ENCODE data around the gene MIA3.
"Not testable (repeated sequence)": the region's sequence is repeated elsewhere in the genome, so short reads cannot be mapped to it uniquely, and the experiment has no call there.

Gene MIA3

GRCh38 chr1:222656391-222657155 is 38.7 kb downstream of the MIA3 start:
- DNase-seq (ENCODE audit: low read depth in 3 of 3, low spot score in 1 of 3): no peak

- DNase-seq (ENCODE audit: low read depth in 3 of 3, low spot score in 1 of 3): no peak
Measured at GRCh38 chr1:222657899-222658298, 40.0 kb downstream of the MIA3 start.

- no peak for DNase-seq (ENCODE audit: low read depth in 3 of 3, low spot score in 1 of 3)
Measured at GRCh38 chr1:222663431-222663934, 45.6 kb downstream of the MIA3 start.

GRCh38 chr1:222665964-222666363 is 48.1 kb downstream of the MIA3 start:
- no peak for DNase-seq (ENCODE audit: low read depth in 3 of 3, low spot score in 1 of 3)

GRCh38 chr1:222668184-222668583 is 50.3 kb downstream of the MIA3 start:
- not testable (repeated sequence) for DNase-seq (ENCODE audit: low read depth in 3 of 3, low spot score in 1 of 3)

GRCh38 chr1:222669107-222669506 is 51.2 kb downstream of the MIA3 start:
- not testable (repeated sequence) for DNase-seq (ENCODE audit: low read depth in 3 of 3, low spot score in 1 of 3)

GRCh38 chr1:222670110-222670509 is 52.2 kb downstream of the MIA3 start:
- DNase-seq (ENCODE audit: low read depth in 3 of 3, low spot score in 1 of 3): no peak

GRCh38 chr1:222680080-222680479 is 62.2 kb downstream of the MIA3 start:
- no peak for DNase-seq (ENCODE audit: low read depth in 3 of 3, low spot score in 1 of 3)

- DNase-seq (ENCODE audit: low read depth in 3 of 3, low spot score in 1 of 3): no peak
Measured at GRCh38 chr1:222691016-222691415, 73.1 kb downstream of the MIA3 start.

- DNase-seq (ENCODE audit: low read depth in 3 of 3, low spot score in 1 of 3): no peak
Measured at GRCh38 chr1:222694927-222695326, 77.0 kb downstream of the MIA3 start.

GRCh38 chr1:222696741-222697140 is 78.8 kb downstream of the MIA3 start:
- DNase-seq (ENCODE audit: low read depth in 3 of 3, low spot score in 1 of 3): no peak

GRCh38 chr1:222697203-222697602 is 79.3 kb downstream of the MIA3 start:
- DNase-seq (ENCODE audit: low read depth in 3 of 3, low spot score in 1 of 3): no peak

- no peak for DNase-seq (ENCODE audit: low read depth in 3 of 3, low spot score in 1 of 3)
Measured at GRCh38 chr1:222697826-222698225, 79.9 kb downstream of the MIA3 start.

GRCh38 chr1:222702210-222702609 is 84.3 kb downstream of the MIA3 start:
- DNase-seq (ENCODE audit: low read depth in 3 of 3, low spot score in 1 of 3): no peak

- no peak for DNase-seq (ENCODE audit: low read depth in 3 of 3, low spot score in 1 of 3)
Measured at GRCh38 chr1:222704260-222704659, 86.4 kb downstream of the MIA3 start.

GRCh38 chr1:222706815-222707214 is 88.9 kb downstream of the MIA3 start:
- DNase-seq (ENCODE audit: low read depth in 3 of 3, low spot score in 1 of 3): no peak

- no peak for DNase-seq (ENCODE audit: low read depth in 3 of 3, low spot score in 1 of 3)
Measured at GRCh38 chr1:222709700-222710153, 91.8 kb downstream of the MIA3 start.

GRCh38 chr1:222711319-222712252 is 93.7 kb downstream of the MIA3 start:
- peak in 2 of 3 donors; percentile 22 to 40 for DNase-seq (ENCODE audit: low read depth in 3 of 3, low spot score in 1 of 3)

- peak; percentile 86 to 99 (median 89) for DNase-seq (ENCODE audit: low read depth in 3 of 3, low spot score in 1 of 3)
Measured at GRCh38 chr1:222712253-222713090, 94.6 kb downstream of the MIA3 start, which contains the start of the genes AIDA and BROX. Gene AIDA (minus strand): TSS chr1:222712491. CDS start chr1:222712317, 174 bp downstream. Gene BROX (plus strand): TSS chr1:222712564. CDS start chr1:222715700, 3,136 bp downstream.

GRCh38 chr1:222713091-222713961 is 95.4 kb downstream of the MIA3 start:
- peak; percentile 71 to 80 (median 77) for DNase-seq (ENCODE audit: low read depth in 3 of 3, low spot score in 1 of 3)

Measured in stimulated activated CD4-positive, alpha-beta T cell treated with anti-CD3 and anti-CD28 coated beads, TNF-alpha, amount 100 ng/mL, for 1 hour (primary cell).